NCI-H2029 treated with DMSO at 0.1 percent for 48 hours (cell line): Measurements from ENCODE around the gene ARRB1.

ENCODE experiments used
- DNase-seq: peaks from one replicate; lab custom pipeline; 2025; lab: John Stamatoyannopoulos, UW

Gene ARRB1

GRCh38 chr11:75248924-75249256 is 102.6 kb downstream of the ARRB1 start:
- DNase-seq, result no peak

DNA sequence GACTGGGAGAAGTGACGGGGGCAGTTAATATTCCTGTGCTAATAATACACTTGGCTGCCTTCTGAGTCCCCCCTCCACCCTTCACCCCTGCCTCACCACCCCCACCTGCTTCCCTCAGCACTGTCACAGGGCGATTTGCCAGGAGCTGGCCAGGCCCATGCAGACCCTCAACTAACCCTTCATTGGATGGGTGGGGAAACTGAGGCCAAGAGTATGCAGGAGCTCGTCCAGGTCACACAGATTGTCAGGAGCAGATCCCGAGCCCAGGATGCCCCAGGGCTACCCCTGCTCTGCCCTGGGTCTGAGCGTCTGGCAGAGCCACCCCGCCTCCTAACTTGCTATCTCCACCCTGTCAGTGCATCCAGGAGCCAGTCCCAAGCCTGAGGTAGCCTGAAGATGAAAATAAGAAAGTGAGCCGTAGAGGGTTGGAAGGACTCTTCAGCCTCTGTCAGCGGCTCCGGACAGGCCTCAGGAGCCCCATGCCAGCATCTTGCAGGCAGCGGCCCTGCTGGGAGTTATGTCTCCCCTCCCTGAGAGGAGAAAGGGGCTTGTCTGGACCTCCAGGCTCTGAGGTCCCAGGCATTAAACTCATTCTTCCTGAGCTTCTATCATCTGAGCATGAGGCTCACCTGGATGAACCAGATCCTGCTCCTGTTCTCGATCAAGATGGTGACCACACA is 104.7 kb downstream of the ARRB1 start:
- no peak for DNase-seq

DNA sequence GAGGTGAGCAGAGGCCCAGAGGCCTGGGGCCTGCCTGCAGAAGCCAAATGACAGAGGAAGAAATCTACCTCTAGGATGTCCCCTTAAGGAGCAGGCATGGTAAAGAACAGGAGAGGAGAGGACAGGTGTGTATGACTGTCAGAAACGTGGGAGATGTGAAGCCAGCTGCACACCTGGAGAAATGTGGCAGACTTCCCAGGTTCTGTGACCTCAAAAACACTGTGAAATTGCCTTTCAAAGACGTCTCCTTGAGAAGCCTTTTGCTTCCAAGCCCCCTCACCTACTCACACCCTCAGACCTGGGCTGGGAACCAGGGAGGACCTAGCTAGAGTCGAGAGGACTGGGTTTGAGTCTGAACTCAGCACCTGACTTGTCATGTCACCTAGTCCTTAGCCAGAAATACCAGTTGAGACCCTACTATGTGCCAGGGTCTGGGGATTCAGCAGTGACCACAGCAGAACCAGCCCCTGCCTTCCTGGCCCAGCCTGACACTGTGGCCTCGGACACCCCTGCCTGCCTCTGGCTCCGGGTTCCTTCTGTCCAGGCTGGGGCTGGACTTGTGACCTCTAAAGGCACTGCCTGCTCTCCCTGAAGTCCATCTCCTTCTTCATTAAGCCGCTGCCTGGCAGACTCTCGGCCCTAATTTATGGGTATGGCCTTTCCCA is 105.3 kb downstream of the ARRB1 start:
- DNase-seq, result no peak

- no peak for DNase-seq
Observed at GRCh38 chr11:75245356-75246005, 106.0 kb downstream of the ARRB1 start.

GRCh38 chr11:75244052-75244814 is 107.2 kb downstream of the ARRB1 start:
- no peak for DNase-seq

- no peak for DNase-seq
Observed at GRCh38 chr11:75242722-75243600, 108.5 kb downstream of the ARRB1 start.

DNA sequence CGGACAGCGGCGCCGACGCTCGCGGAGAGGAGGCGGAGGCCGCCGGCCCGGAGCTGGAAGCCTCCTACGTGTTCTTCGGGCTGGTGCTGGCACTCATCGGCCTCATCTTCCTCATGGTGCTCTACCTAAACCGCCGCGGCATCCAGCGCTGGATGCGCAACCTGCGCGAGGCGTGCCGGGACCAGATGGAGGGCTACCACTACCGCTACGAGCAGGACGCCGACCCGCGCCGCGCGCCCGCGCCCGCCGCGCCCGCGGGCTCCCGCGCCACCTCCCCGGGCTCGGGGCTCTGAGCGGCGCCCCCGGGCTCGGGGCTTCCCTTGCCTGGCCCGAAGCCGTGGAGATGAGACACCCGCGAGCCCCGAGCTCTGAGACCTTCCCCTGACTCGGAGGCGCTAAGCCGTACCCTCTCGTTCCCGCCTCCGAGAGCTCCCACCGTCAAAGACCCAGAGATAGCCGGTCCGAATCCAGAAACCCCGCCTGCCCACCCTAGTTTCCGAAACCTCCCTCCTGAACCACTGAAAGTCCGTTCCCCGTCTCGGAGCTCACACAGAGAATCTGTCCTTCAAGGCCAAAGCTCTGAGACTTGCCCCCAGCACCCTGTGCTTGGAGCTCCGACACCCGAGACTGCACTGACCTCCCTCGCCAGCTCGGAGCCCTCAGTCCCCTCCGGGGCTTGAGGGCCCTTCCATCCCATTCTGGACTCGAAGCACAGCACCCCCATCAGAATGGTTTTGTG is 109.4 kb downstream of the ARRB1 start:
- DNase-seq, result no peak

GRCh38 chr11:75241036-75241905 is 110.2 kb downstream of the ARRB1 start:
- DNase-seq, result peak; percentile 42

DNA sequence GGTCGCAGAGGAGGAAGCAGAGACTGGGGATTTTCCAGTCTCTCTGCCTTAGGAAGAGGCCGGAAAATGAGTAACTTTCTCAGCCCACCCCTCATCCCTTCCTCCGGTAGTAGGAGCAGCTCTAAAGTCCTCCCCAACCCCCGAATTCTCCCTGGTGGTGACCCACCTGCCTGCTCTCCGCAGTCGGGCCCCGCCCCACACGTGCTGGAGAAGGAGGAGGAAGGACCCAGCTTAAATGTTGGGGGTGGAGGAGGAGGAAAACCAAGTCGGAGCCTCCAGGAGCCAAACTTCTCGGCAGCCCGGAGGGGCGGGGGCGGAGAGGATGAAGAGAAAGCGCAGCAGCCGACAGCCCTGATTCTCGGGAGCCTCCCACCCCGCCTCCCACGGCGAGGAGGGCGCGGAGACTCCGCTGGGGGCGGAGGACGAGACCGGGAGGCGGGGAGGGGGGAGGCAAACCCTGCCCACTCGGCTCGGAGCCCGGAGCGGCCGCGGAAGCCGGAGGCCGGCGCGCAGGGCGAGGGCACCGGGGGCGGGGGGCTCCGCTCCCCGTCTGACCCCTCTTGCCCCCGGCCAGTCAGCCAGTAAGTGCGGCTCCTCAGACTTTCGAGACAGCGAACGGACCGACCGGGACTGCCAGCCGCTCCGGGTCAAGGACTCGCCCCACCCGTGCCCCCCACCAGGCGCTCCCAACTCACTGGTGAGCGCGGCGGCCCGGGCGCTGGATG is 111.0 kb downstream of the ARRB1 start, which contains the start of gene TPBGL:
TPBGL (plus strand) TSS at position 464 of the 725 bp plus-strand sequence. CDS start 276 bp downstream, outside the sequence.
- DNase-seq, result no peak

GRCh38 chr11:75239531-75240290 is 111.8 kb downstream of the ARRB1 start:
- DNase-seq, result no peak

DNA sequence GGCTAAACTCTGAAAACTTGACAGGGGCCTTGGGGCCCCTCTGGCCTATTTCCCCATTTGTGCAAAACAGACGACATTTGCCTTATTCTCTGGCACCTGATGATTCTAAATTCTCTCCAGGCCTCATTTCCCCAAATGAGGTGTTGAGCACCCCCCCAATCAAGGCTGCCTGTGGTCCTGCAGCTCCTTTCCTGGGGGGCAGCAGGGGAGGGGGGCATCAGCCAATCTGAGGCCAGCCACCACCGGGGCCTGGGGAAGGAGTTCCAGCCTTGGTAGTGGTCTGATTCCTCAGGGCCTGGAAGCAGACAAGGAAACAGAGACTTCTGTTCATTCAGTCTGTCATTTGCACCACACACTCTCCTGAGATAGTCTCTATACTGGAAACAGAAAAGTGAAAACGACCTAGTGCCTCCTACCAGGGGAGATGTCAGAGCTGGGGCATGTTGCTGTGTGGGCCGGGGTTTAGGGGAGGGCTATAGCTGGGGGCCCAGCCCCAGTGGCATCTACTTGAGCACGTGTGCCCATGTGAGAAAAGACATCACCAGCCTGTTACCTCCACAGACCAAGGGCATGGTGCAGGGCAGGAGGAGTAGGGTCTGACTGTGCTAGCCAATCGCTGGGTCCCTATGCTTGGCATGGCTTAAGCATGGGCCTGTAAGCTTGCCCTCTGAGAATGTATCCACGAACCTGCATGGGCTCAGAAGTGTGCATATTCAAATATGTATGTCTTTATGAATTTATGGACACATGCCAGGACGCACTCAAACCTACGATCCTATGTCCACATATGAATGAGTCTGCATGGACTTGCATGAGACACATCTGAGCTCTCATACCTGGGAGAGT is 112.6 kb downstream of the ARRB1 start:
- DNase-seq, result no peak

DNA sequence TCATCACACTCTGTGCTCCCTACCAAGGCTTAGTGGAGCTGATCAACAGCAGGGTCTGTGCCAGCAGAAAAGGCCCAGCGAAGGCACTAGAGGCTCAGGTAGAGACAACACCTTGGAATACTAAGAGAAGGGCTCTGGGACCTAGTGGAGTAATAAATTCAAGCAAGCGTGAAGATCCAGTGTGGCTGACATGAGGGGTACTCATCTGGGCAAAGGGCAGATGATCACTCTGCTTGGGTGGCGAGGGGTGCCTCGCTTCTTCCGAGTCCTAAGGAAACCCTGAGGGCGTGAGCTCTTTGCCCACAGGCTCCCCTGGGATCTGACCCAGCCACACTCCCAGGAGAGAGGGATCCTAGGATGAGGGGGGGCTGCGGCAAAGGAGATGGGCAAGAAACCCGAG is 114.4 kb downstream of the ARRB1 start:
- DNase-seq, result no peak

DNA sequence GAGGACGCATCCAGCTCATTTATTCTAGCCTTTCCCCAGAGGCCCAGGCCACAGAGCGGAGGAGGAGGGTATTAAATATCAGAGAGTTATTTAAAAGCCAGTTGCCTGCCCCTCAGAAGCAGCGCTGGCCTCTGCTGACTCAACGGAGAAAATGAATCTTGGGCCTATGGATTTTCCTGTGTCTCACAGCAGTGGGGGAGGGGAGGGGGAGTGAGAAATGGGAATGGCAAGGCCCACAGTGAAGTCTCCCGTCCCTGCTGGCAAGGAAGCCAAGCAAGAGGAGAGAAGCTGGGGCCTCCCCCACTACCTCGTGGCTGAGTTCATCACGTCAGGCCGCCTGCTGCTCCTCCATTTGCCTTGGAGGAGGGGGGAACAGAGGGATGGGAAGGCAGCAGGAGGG is 115.4 kb downstream of the ARRB1 start:
- DNase-seq, result no peak

DNA sequence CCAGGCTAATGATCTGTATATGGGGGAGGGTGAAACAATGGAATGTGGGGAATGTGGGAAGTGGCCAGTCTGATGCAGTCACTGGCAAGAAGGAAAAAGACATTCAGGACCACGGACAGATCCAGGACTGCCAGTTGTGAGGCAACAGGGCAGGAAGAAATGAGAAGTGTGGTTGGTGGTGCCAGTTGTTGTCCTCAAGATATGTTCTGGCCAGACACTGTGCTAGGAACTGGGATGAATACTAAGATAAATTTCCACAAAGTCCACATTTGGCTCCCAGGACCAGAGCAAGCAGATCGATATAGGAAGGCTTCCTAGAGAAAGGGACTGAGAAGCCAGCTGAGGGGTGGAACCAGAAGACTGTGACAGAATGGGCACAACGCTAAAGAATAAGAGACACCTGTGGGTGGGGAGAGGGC is 117.7 kb downstream of the ARRB1 start:
- no peak for DNase-seq

DNA sequence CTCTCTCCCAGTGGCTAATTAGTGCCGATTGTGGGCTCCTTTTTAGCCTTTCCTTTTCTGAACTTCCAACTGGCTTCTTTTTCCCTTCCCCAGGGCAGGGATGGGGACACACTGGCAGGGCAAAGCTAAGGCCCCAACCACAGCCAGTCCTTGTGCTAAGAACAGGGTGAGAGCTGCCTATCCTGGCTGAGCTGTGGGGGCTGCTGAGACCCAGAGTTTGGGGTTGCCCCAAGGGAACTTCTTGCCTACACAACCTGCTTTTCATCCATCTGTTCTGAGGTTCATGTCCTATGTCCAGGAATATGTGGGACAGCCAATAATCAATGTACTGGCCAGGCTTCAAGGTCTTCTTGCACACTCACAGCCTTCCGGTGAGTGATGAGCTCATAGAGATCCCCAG is 120.8 kb downstream of the ARRB1 start:
- DNase-seq, result no peak

GRCh38 chr11:75229466-75229865 is 122.0 kb downstream of the ARRB1 start:
- DNase-seq, result no peak

DNA sequence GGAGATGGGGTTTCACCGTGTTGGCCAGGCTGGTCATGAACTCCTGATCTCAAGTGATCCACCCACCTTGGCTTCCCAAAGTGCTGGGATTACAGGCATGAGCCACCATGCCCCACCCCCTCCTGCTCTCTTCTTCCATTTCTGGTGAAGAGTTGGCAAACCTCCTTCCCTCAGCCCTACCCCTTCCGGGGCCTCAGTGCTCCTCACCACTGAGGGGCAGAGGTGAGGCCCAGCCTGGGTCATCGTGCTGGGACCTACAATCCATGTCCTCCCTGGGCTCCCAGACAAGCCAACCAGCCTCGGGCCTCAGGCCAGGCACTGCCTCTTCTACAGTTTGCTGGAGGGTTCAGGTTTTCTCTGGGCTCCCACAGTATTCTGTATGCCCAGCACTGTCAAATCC is 125.7 kb downstream of the ARRB1 start:
- no peak for DNase-seq
